ENCODE results near the gene THSD7A.

GRCh38 chr7:11703829-11704228 is 128.2 kb downstream of the THSD7A start:
- TF ChIP-seq CTCF (IDR thresholded peaks at IDR 0.05) (no peak), POLR2A (IDR thresholded peaks at IDR 0.05) (no peak)
